Measurements from ENCODE around the gene ATP8A1. TPM values are rescaled to one million over a fixed set of nuclear protein-coding genes. Genes with fewer than 3 reads are reported as not detected.

Gene ATP8A1
- total and polyA plus RNA-seq, 2 of the 4 experiments (the other 2 are of a cell fraction), result 0.12 to 0.36 TPM

DNA sequence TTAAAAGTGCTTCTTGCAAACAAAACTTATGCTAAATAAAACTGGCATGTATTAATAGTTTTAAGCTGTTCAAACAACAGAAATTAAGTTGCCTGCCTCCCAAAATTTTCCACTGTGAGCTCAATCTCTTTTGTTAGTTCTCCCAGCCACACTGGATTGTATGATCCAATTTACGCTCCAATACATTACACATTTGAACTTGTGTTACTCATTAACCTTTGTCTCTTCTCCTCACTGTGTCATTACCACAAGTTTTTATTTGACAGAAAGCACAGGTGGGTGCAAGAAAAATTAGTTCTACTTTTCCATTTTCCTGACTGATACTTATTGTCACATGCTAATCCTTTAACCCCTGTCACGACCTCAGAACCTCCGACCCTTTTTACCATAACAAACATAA, 204.1 kb downstream of the ATP8A1 start:
- BruUV-seq (replicated peaks), result no TSS peak
- no peak overlapping the region for H3K18ac ChIP-seq (ENCODE audit: low read depth, low read length)
- H4K20me1 ChIP-seq (ENCODE audit: insufficient read depth, low read length), result no peaks in the 10 kb centered on the region
- no peaks in the 10 kb centered on the region for H3K4me1 ChIP-seq (ENCODE audit: control insufficient read depth, insufficient read depth, low read length)
- no peak overlapping the region for H2AK5ac ChIP-seq (ENCODE audit: low read depth, low read length)
- H3K56ac ChIP-seq (ENCODE audit: extremely low read depth, insufficient read depth, low read length), result no peak overlapping the region
- H3K23ac ChIP-seq (ENCODE audit: low read depth, low read length), result no peak overlapping the region
- in situ Hi-C loops (cut with MboI; ENCODE audit: low sequenced_read_pairs), result no loop called here
- intact Hi-C loops (cut with micrococcal nuclease), result no loop called here
- ChIA-PET POLR2A (ENCODE audit: unreplicated experiment) (no interaction called here), CTCF (interaction anchor here (0.5 kb wide), 1 partner anchor 25 kb away, joined by 5 read pairs; no protein-coding TSS in a partner anchor)
- no peak overlapping the region for H3K27ac ChIP-seq (ENCODE audit: insufficient read depth, low read length)
- H2AK9ac ChIP-seq (replicated peaks; ENCODE audit: low read depth, low read length, poor library complexity), result no peak overlapping the region
- H2BK15ac ChIP-seq (ENCODE audit: low read depth, low read length), result no peak overlapping the region
- H3K9ac ChIP-seq (ENCODE audit: low read depth, low read length), result no peak overlapping the region
- H4K91ac ChIP-seq (ENCODE audit: insufficient read depth, low read depth, low read length), result no peak overlapping the region
- no peaks in the 10 kb centered on the region for H3K36me3 ChIP-seq (ENCODE audit: control insufficient read depth, insufficient read depth, low read length)
- H3K4me2 ChIP-seq (ENCODE audit: low read depth, low read length), result no peak overlapping the region
- ATAC-seq (ENCODE audit: low read depth), result no peak
- no peak overlapping the region for H2BK5ac ChIP-seq (ENCODE audit: low read depth, low read length, poor library complexity, severe bottlenecking)
- H3K27me3 ChIP-seq (ENCODE audit: control insufficient read depth, insufficient read depth, low read length), result no peaks in the 10 kb centered on the region
- H3K4me3 ChIP-seq (ENCODE audit: insufficient read depth, low read depth, low read length), result no peak overlapping the region
- no peak overlapping the region for H2BK20ac ChIP-seq (ENCODE audit: low read depth, low read length)
- WGBS, 2 experiments (ENCODE audit: extremely low coverage in 2 of 2, insufficient read length in 1 of 2), result 40% methylated on average over 1 of the region's 3 CpGs; no CpG with 5 or more reads in 1 of the 2 experiments
- H4K8ac ChIP-seq (ENCODE audit: low read depth in 2 of 2, low read length in 2 of 2), result no peak overlapping the region
- no peak overlapping the region for H2BK120ac ChIP-seq (ENCODE audit: low read depth, low read length)
- dilution Hi-C loops (cut with HindIII; ENCODE audit: low sequenced_read_pairs, unreplicated experiment), result no loop called here
- no peak for DNase-seq
- H3K9me3 ChIP-seq (ENCODE audit: control insufficient read depth, insufficient read depth, low read length), result no peaks in the 10 kb centered on the region
- no peak for TF ChIP-seq MAZ (IDR thresholded peaks at IDR 0.05; ENCODE audit: borderline replicate concordance, low read depth, low read length)
- TF ChIP-seq MXI1 (IDR thresholded peaks at IDR 0.05; ENCODE audit: borderline replicate concordance, low read depth, low read length), result no peak
- no peak for TF ChIP-seq FOS (IDR thresholded peaks at IDR 0.05; ENCODE audit: low read depth, low read length)
- TF ChIP-seq MAFK (IDR thresholded peaks at IDR 0.05; ENCODE audit: low read depth, low read length), result no peak
- TF ChIP-seq RAD21 (IDR thresholded peaks at IDR 0.05; ENCODE audit: low read length), result no peak
- no peak for TF ChIP-seq ELK1 (IDR thresholded peaks at IDR 0.05; ENCODE audit: borderline replicate concordance, low read depth, low read length)
- no peak for TF ChIP-seq CTCF (conservative IDR thresholded peaks at IDR 0.05; ENCODE audit: low read depth, low read length)
- TF ChIP-seq CEBPB (IDR thresholded peaks at IDR 0.05; ENCODE audit: low read depth, low read length), result no peak
- TF ChIP-seq CHD1 (IDR thresholded peaks at IDR 0.05; ENCODE audit: low read depth, low read length), result no peak
- no peak for TF ChIP-seq POLR2A (IDR thresholded peaks at IDR 0.05; ENCODE audit: low read depth, low read length)
- TF ChIP-seq USF2 (IDR thresholded peaks at IDR 0.05; ENCODE audit: low read depth, low read length), result no peak
- TF ChIP-seq RCOR1 (IDR thresholded peaks at IDR 0.05; ENCODE audit: insufficient replicate concordance, low read length), result no peak
- no peak for TF ChIP-seq NFE2L2 (IDR thresholded peaks at IDR 0.05; ENCODE audit: low read depth, low read length)
- TF ChIP-seq RFX5 (IDR thresholded peaks at IDR 0.05; ENCODE audit: low read depth, low read length), result no peak
- TF ChIP-seq BHLHE40 (IDR thresholded peaks at IDR 0.05; ENCODE audit: low read depth, low read length), result no peak
- TF ChIP-seq SMC3 (IDR thresholded peaks at IDR 0.05; ENCODE audit: low read depth, low read length), result no peak
- no peak overlapping the region for H2AFZ ChIP-seq (replicated peaks; ENCODE audit: low read length, poor library complexity)
- no peak overlapping the region for H3K14ac ChIP-seq (replicated peaks; ENCODE audit: low read depth, low read length)
- no peak overlapping the region for H4K5ac ChIP-seq (ENCODE audit: low read depth, low read length)
- H3K9me1 ChIP-seq (ENCODE audit: insufficient read depth, low read length), result no peaks in the 10 kb centered on the region
- no peaks in the 10 kb centered on the region for H3K79me1 ChIP-seq (ENCODE audit: low read depth in 1 of 2, low read length in 2 of 2)
- H3K4ac ChIP-seq (ENCODE audit: low read depth, low read length), result no peak overlapping the region

Data from IMR-90 (cell line).